HG03565 (cell line): ENCODE measurements around the gene DUS2.
"Not testable (repeated sequence)": the region's sequence is repeated elsewhere in the genome, so short reads cannot be mapped to it uniquely, and the experiment has no call there.

Experiments
- ATAC-seq: cut with Tn5 transposase; IDR thresholded peaks from one replicate; pipeline ENCODE4 v1.9.1; 2021; ENCODE audit warnings: mild to moderate bottlenecking, moderate library complexity; ENCODE audit not compliant: unreplicated experiment

The DUS2 gene

GRCh38 chr16:67998231-67998778 lies 24.8 kb upstream of the DUS2 start:
- ATAC-seq: not testable (repeated sequence)

GRCh38 chr16:67998779-67999688 lies 24.1 kb upstream of the DUS2 start, which contains the start of gene DPEP2:
Gene DPEP2, minus strand, starts transcription at chr16:67999484. Its CDS starts 6,272 bp downstream, at chr16:67993212.
- ATAC-seq: not testable (repeated sequence)

- ATAC-seq: no peak
Observed at GRCh38 chr16:67999985-68000384, 23.1 kb upstream of the DUS2 start.

- no peak for ATAC-seq
Observed at GRCh38 chr16:68000450-68000849, 22.6 kb upstream of the DUS2 start.

GRCh38 chr16:68003031-68003430 lies 20.1 kb upstream of the DUS2 start:
- no peak for ATAC-seq

- ATAC-seq: no peak
Observed at GRCh38 chr16:68005211-68005610, 17.9 kb upstream of the DUS2 start.

- no peak for ATAC-seq
Observed at GRCh38 chr16:68005786-68006286, 17.2 kb upstream of the DUS2 start.

- no peak for ATAC-seq
Observed at GRCh38 chr16:68009157-68009735, 13.8 kb upstream of the DUS2 start.

- ATAC-seq: not testable (repeated sequence)
Observed at GRCh38 chr16:68009872-68010271, 13.2 kb upstream of the DUS2 start.

- ATAC-seq: no peak
Observed at GRCh38 chr16:68013440-68013839, 9.6 kb upstream of the DUS2 start.

GRCh38 chr16:68015681-68016080 lies 7.4 kb upstream of the DUS2 start, which contains the start of gene DPEP2NB:
Gene DPEP2NB, minus strand, starts transcription at chr16:68015911. Its CDS starts 141 bp downstream, at chr16:68015770.
- no peak for ATAC-seq

- ATAC-seq: no peak
Observed at GRCh38 chr16:68019167-68019680, 3.9 kb upstream of the DUS2 start.

GRCh38 chr16:68021490-68021889 lies 1.6 kb upstream of the DUS2 start:
- no peak for ATAC-seq

GRCh38 chr16:68022278-68022727 lies 781 bp upstream of the DUS2 start:
- ATAC-seq: no peak

GRCh38 chr16:68028996-68029395 lies 5.9 kb downstream of the DUS2 start:
- no peak for ATAC-seq

- ATAC-seq: not testable (repeated sequence)
Observed at GRCh38 chr16:68030108-68030507, 7.0 kb downstream of the DUS2 start.

- ATAC-seq: no peak
Observed at GRCh38 chr16:68031951-68032350, 8.9 kb downstream of the DUS2 start.

- ATAC-seq: no peak
Observed at GRCh38 chr16:68033101-68033500, 10.0 kb downstream of the DUS2 start.

- ATAC-seq: no peak
Observed at GRCh38 chr16:68035227-68035626, 12.1 kb downstream of the DUS2 start.

- ATAC-seq: no peak
Observed at GRCh38 chr16:68037841-68038597, 14.9 kb downstream of the DUS2 start.
